IPS-18c (cell line): ENCODE data around the gene NPM3.

Source experiments
- H3K4me3 ChIP-seq: 2 replicates; pipeline ENCODE4 v1.7.0; 2013; ENCODE audit warnings: low read depth, mild to moderate bottlenecking, low read length, moderate library complexity; ENCODE audit not compliant: insufficient read depth
- H3K9me3 ChIP-seq: one replicate; pipeline ENCODE4 v1.6.1; 2013; ENCODE audit warnings: mild to moderate bottlenecking, low read length, moderate library complexity; ENCODE audit not compliant: control insufficient read depth, insufficient read depth

Gene NPM3

GRCh38 chr10:101741938-101742337, 41.3 kb downstream of the NPM3 start:
- Histone ChIP-seq H3K9me3 (no peaks in the 10 kb centered on the region), H3K4me3 (no peak overlapping the region)

GRCh38 chr10:101736666-101737065, 46.6 kb downstream of the NPM3 start:
- H3K4me3 ChIP-seq = no peak overlapping the region

GRCh38 chr10:101732096-101732495, 51.1 kb downstream of the NPM3 start:
- no peaks in the 10 kb centered on the region for H3K9me3 ChIP-seq
- no peak overlapping the region for H3K4me3 ChIP-seq

More at GRCh38 chr10:101736666-101737065, 46.6 kb downstream of the NPM3 start:
- no peaks in the 10 kb centered on the region for H3K9me3 ChIP-seq
